ENCODE measurements around the gene TIMP2.

The TIMP2 gene

DNA sequence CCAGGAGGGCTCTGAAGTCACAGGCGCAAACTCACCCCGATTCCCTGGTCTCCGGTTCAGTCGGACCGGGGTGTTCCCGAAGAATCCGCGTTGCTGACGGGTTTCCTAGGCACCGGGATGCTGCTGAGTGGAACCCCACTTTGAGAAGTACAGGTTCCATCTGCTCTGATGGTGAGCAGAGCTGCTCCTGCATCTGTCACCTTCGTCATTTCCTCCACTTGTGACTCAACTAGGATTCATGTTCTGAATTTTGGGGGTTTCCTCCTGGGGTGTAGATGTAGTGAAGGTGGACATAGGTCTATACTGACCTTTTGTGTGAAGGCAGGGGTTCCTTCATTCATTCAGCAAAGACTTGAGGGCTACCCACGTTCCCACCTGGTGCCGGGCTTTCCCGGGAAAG, 29.5 kb upstream of the TIMP2 start:
- no peak for DNase-seq

DNA sequence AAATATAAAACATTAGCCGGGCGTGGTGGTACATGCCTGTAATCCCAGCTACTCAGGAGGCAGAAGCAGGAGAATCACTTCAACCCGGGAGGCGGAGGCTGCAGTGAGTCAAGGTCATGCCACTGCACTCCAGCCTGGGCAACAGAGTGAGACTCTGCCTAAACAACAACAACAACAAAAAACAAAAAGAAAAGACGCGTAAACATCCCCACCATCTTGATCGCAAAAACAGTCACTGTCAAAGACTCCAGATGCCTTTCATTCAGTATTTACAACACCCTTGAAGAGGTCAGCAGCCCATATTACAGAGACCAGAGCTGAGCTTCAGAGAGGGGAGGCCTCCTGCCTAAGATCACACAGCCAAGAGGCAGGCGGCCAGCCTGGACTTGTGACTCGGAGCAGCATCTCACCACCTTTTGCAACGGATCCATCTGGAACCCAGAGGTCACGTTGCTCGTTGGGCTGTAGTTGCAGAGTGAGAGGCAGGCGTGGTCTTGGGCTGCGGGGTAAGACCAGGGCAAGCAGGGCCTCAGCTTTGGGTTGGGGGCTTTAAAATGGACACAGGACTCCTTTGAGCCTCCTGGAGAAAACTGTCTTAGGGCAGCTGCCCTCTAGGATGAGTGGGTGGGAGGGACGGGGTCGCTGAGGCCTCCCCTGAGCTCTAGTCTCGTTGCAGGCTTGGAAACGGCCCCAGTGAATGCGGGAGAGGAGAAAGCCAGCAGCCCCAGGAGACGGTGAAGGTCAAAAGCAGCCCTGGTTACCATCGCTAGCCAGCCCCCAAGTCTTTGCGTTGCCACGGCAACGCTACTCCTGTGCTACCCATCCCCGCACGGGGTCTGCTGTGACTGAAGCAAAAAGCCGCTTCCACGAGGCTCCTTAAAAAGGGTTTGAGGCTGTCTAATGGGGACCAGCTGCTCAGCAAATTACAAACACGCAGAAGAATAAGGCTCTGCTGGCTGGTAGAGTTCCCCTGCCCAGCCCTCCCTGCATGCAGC, 28.5 kb upstream of the TIMP2 start:
- no peak for DNase-seq

DNA sequence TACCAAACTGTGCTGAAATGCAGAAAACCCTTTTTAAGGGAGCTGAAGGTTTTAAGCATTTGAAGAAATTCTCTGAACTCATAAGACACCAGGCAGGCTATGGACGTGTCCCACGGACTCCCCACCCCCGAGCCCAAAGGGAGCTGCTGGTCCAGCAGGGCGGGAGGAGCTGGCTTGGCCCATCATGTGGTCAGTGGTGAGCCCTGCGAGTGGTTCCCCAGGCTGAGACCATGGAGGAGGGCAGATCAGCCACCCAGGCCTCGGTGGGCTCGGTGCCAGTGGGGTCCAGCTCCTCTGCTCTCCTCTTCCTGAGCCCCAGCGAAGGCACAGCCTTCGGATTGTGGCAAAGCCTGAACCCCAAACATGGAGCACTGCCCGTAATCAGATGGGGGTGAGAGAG, 27.5 kb upstream of the TIMP2 start:
- no peak for DNase-seq

DNA sequence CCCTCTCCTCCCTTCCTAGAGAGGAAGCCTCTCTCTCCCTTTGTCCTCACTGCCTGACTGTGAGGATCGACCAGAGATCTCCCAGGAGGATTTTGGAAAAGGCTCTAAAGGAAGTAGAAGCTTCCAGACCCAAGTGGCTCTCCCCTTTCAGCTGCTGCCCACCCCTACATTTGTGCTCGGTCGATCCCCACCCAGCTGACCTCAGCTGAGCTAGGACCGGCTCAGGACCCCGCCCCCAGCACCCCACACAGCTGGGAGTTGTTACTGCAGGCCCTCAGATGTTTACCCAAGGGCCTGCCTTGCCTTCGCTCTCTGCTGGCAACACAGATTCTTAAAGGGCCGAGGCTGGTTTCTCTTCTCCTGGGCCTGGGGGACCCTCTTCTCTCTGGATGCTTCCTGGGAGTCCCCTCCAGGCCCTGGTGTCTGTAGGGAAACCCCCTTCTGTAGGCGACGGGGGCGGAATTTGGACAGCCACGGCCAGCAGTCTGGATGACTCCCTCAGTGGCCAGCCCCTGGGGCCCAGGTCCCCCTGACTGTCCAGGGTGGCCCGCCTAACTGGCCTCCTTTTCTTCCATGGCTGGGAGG, 26.9 kb upstream of the TIMP2 start:
- no peak for DNase-seq

DNA sequence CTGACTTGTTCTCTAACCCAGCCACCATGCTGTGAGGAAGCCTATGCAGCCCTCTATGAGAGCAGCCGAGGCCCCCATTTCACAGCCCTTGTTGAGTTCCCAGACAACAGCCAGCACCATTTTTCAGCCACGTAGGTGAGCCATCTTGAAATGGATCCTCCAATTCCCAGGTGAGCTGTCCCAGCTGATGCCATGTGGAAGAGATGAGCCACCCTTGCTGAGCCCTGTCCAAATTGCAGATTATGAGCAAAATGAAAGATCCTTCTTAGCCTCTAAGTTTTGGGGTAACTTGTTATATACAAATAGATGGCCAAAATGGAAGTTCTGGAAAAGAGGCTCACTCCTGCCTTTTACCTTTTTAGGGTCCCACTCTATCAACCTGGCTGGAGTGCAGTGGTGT, 25.7 kb upstream of the TIMP2 start:
- DNase-seq: no peak

DNA sequence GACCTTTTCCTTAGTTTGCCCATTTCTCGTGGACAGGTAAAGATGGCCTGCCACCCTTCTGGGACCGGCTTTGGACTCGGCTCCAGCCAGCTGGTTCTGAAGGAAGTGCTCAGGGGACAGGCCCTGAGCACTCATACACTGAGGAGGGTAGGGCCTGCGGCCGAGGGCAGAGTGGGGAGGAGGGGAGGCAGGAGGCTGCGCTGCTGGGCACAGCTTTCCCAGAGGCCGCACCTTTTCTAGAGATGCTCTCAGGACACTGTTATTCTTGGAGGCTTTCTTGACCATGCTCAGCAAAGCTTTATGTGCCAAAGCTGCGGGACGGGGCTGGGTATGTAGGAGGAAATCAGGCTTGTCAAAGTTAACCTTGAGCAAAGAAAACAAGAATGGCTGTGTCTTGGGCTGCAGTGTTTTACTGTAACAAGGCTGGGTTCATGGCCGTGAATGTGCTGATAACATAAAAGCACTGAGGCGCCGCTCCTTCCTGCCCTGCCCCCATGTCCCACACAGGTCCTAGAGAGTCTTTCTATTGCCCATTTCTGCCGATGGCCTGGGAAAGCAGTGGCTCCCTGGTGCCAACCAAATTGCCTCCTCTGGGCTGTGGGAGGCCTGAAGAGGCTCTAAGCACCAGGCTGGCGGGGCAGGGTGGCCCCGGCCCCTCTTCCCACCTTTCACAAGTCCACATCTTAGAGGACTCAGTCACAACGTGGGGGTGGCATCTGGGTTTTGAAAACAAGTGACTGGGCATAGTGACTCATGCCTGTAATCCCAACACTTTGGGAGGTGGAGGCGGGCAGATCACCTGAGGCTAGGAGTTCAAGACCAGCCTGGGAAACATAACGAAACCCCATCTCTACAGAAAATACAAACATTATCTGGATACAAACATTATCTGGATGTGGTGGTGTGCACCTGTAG, 22.3 kb upstream of the TIMP2 start:
- DNase-seq: peak; percentile 68

DNA sequence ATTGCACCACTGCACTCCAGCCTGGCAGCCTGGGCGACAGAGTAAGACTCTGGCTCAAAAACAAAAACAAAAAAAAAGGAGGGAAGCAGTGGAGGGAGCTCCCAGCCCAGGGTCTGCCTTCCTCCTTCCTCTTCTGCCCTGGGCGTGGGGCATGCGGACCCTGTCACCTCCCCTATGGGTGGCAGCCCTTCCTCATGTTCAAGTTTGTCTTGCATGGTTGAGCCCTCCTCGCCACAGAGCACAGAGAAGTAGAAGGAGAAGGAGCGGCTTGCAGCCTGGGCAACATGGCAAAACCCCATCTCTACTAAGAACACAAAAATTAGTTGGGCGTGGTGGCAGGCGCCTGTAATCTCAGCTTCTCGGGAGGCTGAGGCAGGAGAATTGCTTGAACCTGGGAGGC, 21.4 kb upstream of the TIMP2 start:
- no peak for DNase-seq

DNA sequence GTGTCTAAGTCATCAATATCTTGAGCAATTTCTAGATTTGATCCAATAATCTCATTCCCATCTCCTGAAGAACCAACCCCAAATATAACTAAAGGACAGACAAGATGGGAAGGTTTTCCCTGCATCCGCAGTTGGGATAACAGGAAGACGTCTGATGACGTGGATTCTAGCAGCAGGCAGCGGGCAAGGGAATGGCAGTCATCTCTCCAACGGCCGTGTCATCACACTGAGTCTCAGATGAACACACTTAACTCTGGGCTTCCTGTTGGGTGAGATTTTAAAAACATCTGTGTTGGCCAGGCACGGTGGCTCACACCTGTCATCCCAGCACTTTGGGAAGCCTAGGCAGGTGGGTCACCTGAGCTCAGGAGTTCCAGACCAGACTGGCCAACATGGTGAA, 20.9 kb upstream of the TIMP2 start:
- no peak for DNase-seq

DNA sequence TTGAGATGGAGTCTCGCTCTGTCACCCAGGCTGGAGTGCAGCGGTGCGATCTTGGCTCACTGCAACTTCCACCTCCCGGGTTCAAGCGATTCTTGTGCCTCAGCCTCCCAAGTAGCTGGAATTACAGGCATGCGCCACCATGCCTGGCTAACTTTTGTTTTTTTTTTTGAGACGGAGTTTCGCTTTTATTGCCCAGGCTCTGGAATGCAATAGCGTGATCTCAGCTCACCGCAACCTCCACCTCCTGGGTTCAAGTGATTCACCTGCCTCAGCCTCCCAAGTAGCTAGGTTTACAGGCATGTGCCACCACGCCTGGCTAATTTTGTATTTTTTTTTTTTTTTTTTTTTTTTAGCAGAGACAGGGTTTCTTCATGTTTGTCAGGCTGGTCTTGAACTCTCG, 20.3 kb upstream of the TIMP2 start:
- peak; percentile 18 for DNase-seq

DNA sequence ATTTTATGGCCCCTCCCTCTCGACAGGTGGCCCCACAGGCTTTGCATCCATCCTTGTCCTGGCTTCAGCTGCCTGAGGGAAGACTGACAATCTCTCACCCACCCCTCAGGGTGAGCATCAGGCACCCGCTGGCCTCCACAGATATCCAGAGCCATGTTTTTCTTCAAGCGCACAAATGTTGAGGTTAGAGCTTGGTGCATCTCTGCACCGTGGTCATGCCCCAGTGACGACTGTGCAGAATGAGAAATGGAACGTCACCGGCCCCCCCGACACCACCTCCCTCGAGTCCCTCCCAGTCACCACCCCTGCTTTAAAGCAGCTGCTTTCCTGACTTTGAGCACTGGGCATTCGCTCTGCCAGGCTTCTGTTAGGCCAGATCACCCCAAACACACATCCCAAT, 19.8 kb upstream of the TIMP2 start:
- no peak for DNase-seq

DNA sequence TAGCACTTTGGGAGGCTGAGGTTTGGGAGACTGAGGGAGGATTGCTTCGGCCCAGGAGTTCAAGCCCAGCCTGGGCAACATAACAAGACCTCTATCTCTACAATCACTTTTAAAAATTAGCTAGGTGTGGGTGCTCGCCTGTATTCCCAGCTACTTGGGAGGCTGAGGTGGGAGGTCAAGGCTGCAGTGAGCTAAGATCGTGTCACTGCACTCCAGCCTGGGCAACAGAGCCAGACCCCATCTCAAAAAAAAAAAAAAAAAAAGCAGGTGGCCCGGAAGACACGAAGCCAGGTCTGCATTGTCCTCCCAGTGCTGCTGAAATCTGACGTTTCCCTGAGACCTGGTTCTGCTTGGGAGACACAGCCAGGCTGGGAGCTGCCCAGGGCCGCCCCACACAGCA, 18.8 kb upstream of the TIMP2 start:
- DNase-seq: no peak

DNA sequence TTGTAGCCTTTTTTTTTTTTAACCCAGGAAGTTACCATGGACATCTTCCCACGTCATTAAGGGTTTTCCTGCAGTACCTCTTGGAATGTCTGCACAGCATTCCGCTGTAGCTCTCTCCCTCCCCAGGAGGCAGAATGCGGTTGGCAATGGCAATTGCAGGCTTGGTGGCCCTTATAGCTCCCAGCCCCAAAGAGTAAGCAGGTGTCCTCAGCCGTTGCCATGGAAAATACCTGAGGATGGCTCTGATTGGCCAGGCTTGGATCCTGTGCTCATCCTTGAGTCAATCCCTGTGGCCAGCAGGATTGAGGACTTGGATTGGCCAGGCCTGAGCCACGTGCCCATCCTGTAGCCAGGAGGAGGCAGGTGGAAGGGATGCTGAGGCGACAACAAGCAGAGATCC, 15.5 kb upstream of the TIMP2 start:
- peak; percentile 45 for DNase-seq

DNA sequence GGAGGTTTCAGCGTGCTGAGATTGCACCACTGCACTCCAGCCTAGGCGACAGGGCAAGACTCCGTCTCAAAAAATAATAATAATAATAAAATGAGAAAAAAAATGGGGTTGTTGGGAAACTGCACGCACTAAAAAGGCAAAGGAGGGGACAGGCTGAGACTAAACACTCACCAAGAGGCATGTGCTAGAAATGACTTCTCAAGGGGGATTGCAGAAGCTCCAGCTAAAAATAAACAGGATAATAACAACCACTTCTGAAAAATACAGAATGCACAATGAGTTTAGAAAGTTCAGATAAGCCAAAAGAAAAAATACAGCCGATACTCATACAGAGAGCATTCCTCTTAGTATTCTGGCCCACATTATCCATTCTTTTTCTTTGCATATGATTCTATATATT, 15.1 kb upstream of the TIMP2 start:
- no peak for DNase-seq

DNA sequence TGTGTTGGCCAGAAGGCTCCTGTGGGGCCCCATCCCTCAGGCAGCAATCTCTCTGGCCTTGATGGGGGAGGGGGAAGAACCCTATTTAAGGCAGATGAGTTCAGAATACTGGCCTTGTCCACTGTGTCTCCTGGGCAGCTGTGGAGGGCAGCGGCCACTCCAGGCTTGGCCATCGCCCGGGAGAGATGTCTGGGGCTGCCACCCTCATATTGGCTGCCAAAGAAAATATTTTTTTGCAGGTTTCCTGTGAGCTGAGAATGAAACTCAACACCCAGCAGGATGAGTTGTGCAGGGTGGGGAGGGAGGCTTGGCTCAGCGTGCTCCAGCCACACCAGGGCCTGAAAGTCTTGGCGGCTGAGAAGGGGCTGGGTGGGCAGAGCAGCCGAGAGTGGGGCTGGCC, 14.4 kb upstream of the TIMP2 start:
- DNase-seq: peak; percentile 16

DNA sequence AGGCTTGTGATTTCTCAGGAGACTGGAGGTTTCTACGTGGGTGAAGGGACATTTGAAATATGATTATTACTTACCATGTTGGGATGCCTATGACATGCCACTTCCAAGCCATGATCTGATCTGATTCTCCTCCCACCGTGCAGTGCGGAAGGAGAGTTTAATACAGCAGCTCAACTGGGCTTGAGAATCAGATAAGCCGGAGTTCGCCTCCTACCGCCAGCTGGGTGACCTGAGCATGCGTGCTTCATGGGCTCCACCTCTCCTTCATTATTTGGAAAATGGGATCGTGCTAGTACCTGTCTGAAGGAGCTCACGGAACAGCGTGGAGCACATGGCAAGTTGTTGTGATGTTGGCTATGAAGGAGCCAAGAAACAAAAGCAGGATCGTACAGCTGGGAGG, 12.4 kb upstream of the TIMP2 start:
- DNase-seq: no peak

DNA sequence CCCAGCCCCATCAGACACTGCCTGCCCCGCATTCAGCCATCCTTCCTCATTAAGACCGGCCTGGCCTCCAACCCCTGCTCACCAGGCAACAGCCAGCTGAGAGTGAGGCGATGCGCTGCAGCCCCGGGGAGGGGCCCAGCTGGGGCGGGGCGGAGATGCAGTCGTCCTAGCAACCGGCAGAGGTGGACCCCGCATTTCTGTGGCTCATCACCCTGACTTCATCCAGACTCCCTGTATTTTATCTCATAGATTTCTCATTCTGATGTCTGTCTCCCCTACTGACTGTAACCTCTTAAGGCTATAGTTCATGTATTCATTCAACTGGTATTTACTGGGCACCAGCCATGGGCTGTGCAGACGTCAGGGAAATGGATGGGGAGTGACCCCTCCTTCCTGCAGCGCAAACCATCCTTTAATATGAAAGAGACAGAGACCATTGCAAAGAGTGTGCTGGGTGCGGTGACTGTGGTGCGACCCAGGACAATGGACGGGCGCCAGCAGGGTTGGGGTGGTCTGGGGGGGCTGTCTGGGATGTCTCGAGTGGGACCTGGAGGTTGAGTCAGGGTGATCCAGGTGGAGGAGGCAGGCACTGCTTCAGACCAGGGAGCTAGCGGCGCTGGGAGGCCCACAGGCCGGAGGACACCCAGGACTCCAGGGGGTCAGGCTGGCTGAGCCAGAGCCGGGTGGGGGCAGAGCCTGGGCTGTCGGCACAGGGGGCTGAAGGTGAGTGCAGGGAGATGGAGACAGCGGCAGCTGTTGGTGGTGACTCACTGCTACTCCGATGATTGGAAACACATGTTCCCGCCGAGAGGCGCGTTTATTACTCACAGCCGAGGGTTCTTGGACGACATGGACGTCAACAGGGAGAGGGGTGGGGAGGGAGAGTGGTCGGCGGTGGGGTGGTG, 10.5 kb upstream of the TIMP2 start:
- DNase-seq: peak; percentile 49

DNA sequence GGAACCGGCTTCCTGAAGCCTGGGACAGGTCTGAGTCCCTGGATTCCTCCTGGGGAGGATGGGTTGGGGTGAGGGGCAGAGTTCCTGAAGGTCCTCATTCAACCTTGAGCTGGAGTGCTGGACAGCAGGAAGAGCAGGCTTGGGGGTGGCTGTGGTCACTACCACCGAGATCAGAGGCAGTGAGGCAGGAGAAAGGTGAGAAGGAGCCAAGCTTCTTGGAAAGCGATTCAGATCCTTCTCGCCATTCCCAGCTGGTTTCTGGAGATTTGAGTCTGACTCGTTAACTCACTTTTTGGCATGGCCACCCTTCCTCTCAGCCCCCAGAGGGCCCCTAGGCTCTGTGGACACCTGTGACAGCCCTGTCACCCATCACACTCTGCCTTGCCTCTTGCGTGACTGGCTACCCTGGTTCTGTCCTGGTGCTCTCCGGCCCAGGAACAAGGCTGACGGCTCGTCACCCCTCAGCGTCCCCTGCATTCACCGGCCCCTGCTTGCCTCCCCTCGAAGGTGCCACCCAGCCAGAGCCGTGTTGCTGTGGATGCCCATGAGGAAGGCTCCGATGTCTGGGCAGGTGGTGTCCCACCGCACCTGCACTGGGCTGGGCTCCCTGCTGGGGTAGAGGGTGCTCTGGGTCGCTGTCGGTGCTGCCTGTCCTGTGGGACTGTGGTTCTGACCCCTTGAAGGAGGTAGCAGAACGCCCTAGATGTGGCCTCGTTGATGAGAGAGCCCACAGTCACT, 9.7 kb upstream of the TIMP2 start:
- peak; percentile 41 for DNase-seq

DNA sequence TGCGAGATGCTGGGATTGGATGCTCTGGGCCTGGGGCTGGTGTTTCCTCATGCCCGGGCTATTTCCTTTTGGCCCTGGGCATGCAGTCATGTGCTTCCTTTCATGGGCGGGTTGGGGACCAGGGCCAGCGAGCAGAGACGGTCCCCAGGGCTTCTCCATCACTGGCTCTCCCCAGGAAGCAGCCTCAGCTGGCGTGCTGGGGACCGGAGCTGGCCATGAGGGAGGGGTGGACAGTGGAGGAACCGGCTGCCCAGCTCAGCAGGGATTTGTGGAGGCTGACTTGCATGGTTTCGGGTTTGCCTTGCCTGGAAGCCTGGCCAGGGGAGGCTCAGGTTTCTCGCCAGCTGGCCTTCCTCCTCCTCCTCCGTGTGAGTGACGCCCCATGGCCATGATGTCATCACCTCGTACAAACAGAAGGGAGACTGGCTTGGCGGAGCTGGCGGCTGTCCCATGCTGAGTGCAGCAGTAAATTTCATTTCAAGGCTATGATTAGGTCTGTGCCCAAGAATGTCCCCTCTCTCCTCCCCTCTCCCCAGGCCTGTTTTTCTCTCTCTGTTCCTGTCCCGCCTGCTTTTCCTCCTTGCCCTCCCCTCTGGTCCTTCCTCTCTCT, 8.9 kb upstream of the TIMP2 start:
- peak; percentile 93 for DNase-seq

DNA sequence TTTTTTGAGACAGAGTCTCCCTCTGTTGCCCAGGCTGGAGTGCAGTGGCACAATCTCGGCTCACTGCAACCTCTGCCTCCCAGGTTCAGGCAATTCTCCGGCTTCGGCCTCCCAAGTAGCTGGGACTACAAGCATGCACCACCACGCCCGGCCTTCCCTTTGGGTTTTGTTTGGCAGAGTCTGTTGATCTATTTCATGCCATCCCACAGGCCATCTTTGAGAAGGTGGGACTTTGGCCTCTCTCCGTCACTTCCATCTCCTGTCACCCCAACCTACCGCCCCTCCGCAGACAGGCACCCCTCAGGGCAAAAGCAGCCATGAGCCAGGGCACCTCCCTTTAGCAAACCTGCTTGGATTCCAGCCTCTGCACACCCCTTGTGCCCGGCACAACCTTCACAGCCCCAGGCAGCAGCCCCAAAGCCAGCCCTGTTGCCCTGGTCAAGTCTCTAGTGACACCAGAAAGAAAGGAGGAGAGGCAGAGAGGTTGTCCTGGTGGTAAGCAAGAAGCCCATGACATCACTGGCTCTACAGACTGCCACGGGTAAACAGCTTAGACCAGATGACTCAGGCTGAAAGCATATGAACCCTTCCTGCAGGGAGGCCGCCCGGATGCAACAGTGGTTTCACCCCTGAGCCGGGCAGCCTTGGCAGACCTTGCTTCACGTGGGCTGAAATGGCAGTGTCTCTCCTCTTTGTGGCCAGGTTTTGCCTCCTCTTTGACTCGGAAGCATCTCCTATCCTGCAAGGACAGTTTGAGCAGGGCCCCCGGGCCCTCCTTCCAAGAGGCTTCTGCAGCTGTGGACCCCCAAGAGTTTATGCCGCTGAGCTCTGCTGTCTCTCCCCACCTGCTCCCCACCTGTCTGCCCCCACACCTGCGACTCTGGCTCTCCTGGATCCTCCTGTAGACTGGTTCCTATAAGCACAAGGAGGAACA, 8.1 kb upstream of the TIMP2 start:
- peak; percentile 94 for DNase-seq
